H9 (cell line): ENCODE measurements around the gene FCER1G. TPM values are rescaled to one million over a fixed set of nuclear protein-coding genes. Genes with fewer than 3 reads are reported as not detected.
"Not testable (repeated sequence)": the region's sequence is repeated elsewhere in the genome, so short reads cannot be mapped to it uniquely, and the experiment has no call there.

ENCODE experiments used
- DNase-seq: peaks from one replicate; pipeline ENCODE4 v3.0.0-alpha.2; 2017
- H2AFZ ChIP-seq: one replicate; pipeline ENCODE4 v1.6.1; 2013; ENCODE audit warnings: mild to moderate bottlenecking, low read length, control low read depth, moderate library complexity
- H2AK5ac ChIP-seq: 2 replicates; pipeline ENCODE4 v1.6.1; 2013; ENCODE audit warnings: low read length, control low read depth, mixed read lengths; ENCODE audit not compliant: insufficient read length
- H2BK120ac ChIP-seq: one replicate; pipeline ENCODE4 v1.6.1; 2013; ENCODE audit warnings: low read depth, mild to moderate bottlenecking, low read length, control low read depth, inconsistent platforms; ENCODE audit not compliant: poor library complexity, severe bottlenecking
- H2BK12ac ChIP-seq: 2 replicates; pipeline ENCODE4 v1.6.1; 2013; ENCODE audit warnings: low read length, control low read depth, mixed read lengths, low read depth; ENCODE audit not compliant: insufficient read length
- H2BK15ac ChIP-seq: 2 replicates; pipeline ENCODE4 v1.6.1; 2013; ENCODE audit warnings: low read depth, low read length, control low read depth
- H2BK20ac ChIP-seq: one replicate; pipeline ENCODE4 v1.6.1; 2013; ENCODE audit warnings: low read depth, mild to moderate bottlenecking, low read length, control low read depth, inconsistent platforms; ENCODE audit not compliant: poor library complexity, severe bottlenecking
- H2BK5ac ChIP-seq: 2 replicates; pipeline ENCODE4 v1.6.1; 2013; ENCODE audit warnings: low read length, control low read depth, mixed read lengths; ENCODE audit not compliant: insufficient read length
- H3K14ac ChIP-seq: 2 replicates; pipeline ENCODE4 v1.6.1; 2013; ENCODE audit warnings: low read length, control low read depth; ENCODE audit not compliant: insufficient read depth
- H3K18ac ChIP-seq: 2 replicates; pipeline ENCODE4 v1.6.1; 2013; ENCODE audit warnings: low read depth, mild to moderate bottlenecking, mixed read lengths, low read length, control low read depth; ENCODE audit not compliant: insufficient read length
- H3K23ac ChIP-seq: 2 replicates; pipeline ENCODE4 v1.6.1; 2013; ENCODE audit warnings: low read length, control low read depth, mixed read lengths, low read depth; ENCODE audit not compliant: insufficient read length
- H3K23me2 ChIP-seq: 2 replicates; pipeline ENCODE4 v1.6.1; 2013; ENCODE audit warnings: low read depth, mild to moderate bottlenecking, mixed read lengths, low read length, control low read depth; ENCODE audit not compliant: insufficient read length, poor library complexity, severe bottlenecking
- H3K27ac ChIP-seq: 2 replicates; pipeline ENCODE4 v1.5.1; 2013; ENCODE audit warnings: low read length, control low read depth, mixed read lengths, low read depth; ENCODE audit not compliant: insufficient read length
- H3K27me3 ChIP-seq: 2 replicates; pipeline ENCODE4 v1.6.1; 2013; ENCODE audit warnings: low read length, control low read depth, inconsistent platforms; ENCODE audit not compliant: insufficient read depth
- H3K4ac ChIP-seq: 2 replicates; pipeline ENCODE4 v1.6.1; 2013; ENCODE audit warnings: low read depth, mild to moderate bottlenecking, control low read depth, inconsistent platforms, low read length, moderate library complexity
- H3K4me1 ChIP-seq: 2 replicates; pipeline ENCODE4 v1.6.1; 2013; ENCODE audit warnings: low read length, control low read depth, inconsistent platforms; ENCODE audit not compliant: insufficient read depth
- H3K4me2 ChIP-seq: 2 replicates; pipeline ENCODE4 v1.6.1; 2013; ENCODE audit warnings: low read length, control low read depth, mixed read lengths; ENCODE audit not compliant: insufficient read length, insufficient read depth
- H3K56ac ChIP-seq: 2 replicates; pipeline ENCODE4 v1.6.1; 2013; ENCODE audit warnings: low read depth, mild to moderate bottlenecking, mixed read lengths, low read length, control low read depth; ENCODE audit not compliant: insufficient read length
- H3K79me1 ChIP-seq: 2 replicates; pipeline ENCODE4 v1.6.1; 2013; ENCODE audit warnings: low read depth, mild to moderate bottlenecking, moderate library complexity, low read length, control low read depth, inconsistent platforms; ENCODE audit not compliant: insufficient read depth, poor library complexity, severe bottlenecking
- H3K79me2 ChIP-seq: 2 replicates; pipeline ENCODE4 v1.6.1; 2013; ENCODE audit warnings: low read length, control low read depth, inconsistent platforms; ENCODE audit not compliant: insufficient read depth
- H3K9ac ChIP-seq: 2 replicates; pipeline ENCODE4 v1.6.1; 2013; ENCODE audit warnings: low read length, control low read depth, mixed read lengths; ENCODE audit not compliant: insufficient read length; ENCODE audit errors: extremely low read depth
- H3K9me3 ChIP-seq: one replicate; pipeline ENCODE4 v1.6.1; 2013; ENCODE audit warnings: low read depth, low read length, inconsistent platforms; ENCODE audit not compliant: control insufficient read depth
- H3T11ph ChIP-seq: one replicate; pipeline ENCODE4 v1.6.1; 2013; ENCODE audit warnings: mild to moderate bottlenecking, low read length, control low read depth, inconsistent platforms
- H4K20me1 ChIP-seq: one replicate; pipeline ENCODE4 v1.6.1; 2013; ENCODE audit not compliant: control insufficient read depth, insufficient read length, insufficient read depth
- H4K5ac ChIP-seq: 2 replicates; pipeline ENCODE4 v1.6.1; 2013; ENCODE audit warnings: low read depth, mild to moderate bottlenecking, mixed read lengths, low read length, control low read depth; ENCODE audit not compliant: insufficient read length
- H4K8ac ChIP-seq: replicated peaks from 2 replicates; pipeline ENCODE4 v1.6.1; 2013; ENCODE audit warnings: low read length, control low read depth, mixed read lengths, low read depth; ENCODE audit not compliant: insufficient read length
- H4K91ac ChIP-seq: 2 replicates; pipeline ENCODE4 v1.6.1; 2013; ENCODE audit warnings: low read depth, mild to moderate bottlenecking, moderate library complexity, mixed read lengths, low read length, control low read depth; ENCODE audit not compliant: insufficient read length
- H3K27ac Mint-ChIP-seq, 3 experiments: 2 replicates in 2 of 3; 3 replicates in 1 of 3; pipeline ENCODE4 v1.8.0; 2020 to 2021; ENCODE audit warnings: mixed read lengths in 3 of 3, mild to moderate bottlenecking in 1 of 3, moderate library complexity in 1 of 3
- H3K27me3 Mint-ChIP-seq: 2 replicates; pipeline ENCODE4 v1.8.0; 2021; ENCODE audit warnings: low read depth, mild to moderate bottlenecking, moderate library complexity, mixed read lengths
- H3K36me3 Mint-ChIP-seq, 3 experiments: 2 replicates in 2 of 3; 3 replicates in 1 of 3; pipeline ENCODE4 v1.8.0; 2020 to 2021; ENCODE audit warnings: low read depth in 3 of 3, mixed read lengths in 3 of 3; ENCODE audit not compliant: insufficient read depth in 1 of 3
- H3K4me1 Mint-ChIP-seq, 2 experiments: 2 replicates each; pipeline ENCODE4 v1.8.0; 2020; ENCODE audit warnings: mixed read lengths in 2 of 2
- H3K4me3 Mint-ChIP-seq, 2 experiments: 2 replicates in 1 of 2; 3 replicates in 1 of 2; pipeline ENCODE4 v1.8.0; 2020 to 2021; ENCODE audit warnings: mild to moderate bottlenecking in 2 of 2, mixed read lengths in 2 of 2, moderate library complexity in 1 of 2
- H3K9me3 Mint-ChIP-seq, 2 experiments: 2 replicates in 1 of 2; 3 replicates in 1 of 2; pipeline ENCODE4 v1.8.0; 2020; ENCODE audit warnings: mild to moderate bottlenecking in 2 of 2, mixed read lengths in 2 of 2, moderate library complexity in 1 of 2
- WGBS: extraction: QIAGEN DNeasy Blood & Tissue Kit; methylation state at CpG from one replicate; pipeline ENCODE4 v1.1.7; 2013; ENCODE audit warnings: missing lambda C conversion rate, low lambda C conversion rate, mixed read lengths; ENCODE audit not compliant: insufficient read length; ENCODE audit errors: extremely low coverage; 5-methylcytosine and 5-hydroxymethylcytosine counted together
- total RNA-seq: library from RNA; stranded (reverse); gene quantifications from 2 replicates; pipeline ENCODE4 v1.2.1, GENCODE V29; 2021
- TF ChIP-seq, protein P1 (sequence below): fragments of 200-600 bp; sonication (generic); conservative IDR thresholded peaks from 3 replicates; pipeline ENCODE4 v1.8.0; 2021; ENCODE audit warnings: antibody characterized with exemption, mild to moderate bottlenecking

The FCER1G gene
- total RNA-seq, 1 experiment from 2014 or later, result 0.90 TPM

DNA sequence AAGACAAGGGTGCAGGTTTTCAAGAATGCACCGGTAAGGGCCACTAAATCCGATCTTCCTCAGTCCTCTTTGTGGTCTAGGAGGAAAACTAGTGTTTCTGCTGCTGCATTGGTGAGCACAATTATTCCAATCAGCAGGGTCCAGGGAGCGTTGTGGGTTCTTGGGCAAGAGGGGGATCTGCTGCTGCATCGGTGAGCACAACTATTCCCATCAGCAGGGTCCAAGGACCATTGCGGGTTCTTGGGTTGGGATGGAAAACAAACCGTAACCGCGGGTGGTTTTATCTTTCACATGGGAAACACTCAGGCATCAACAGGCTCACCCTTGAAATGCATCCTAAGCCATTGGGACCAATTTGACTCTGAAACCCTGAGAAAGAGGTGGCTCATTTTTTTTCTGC lies 36.5 kb downstream of the FCER1G start:
- H3K27ac Mint-ChIP-seq, result no peak overlapping the region
- Histone ChIP-seq H3K9ac (no peak overlapping the region), H3K9me3 (peaks cover under 1% of the 10 kb centered on the region), H2BK120ac (no peak overlapping the region), H2BK15ac (no peak overlapping the region), H2BK20ac (no peak overlapping the region), H4K91ac (no peak overlapping the region), H2BK12ac (no peak overlapping the region), H3K4me2 (no peak overlapping the region), H3K79me1 (no peaks in the 10 kb centered on the region), H2AK5ac (no peak overlapping the region), H3K14ac (no peak overlapping the region), H3K4ac (no peak overlapping the region), H3K4me1 (no peaks in the 10 kb centered on the region), H4K5ac (no peak overlapping the region), H3K27me3 (no peaks in the 10 kb centered on the region), H2AFZ (no peak overlapping the region), H4K8ac (no peak overlapping the region), H3K56ac (no peak overlapping the region), H3K23me2 (no peaks in the 10 kb centered on the region), H3K18ac (no peak overlapping the region), H3T11ph (no peak overlapping the region), H4K20me1 (no peaks in the 10 kb centered on the region), H3K23ac (no peak overlapping the region), H3K79me2 (no peaks in the 10 kb centered on the region), H3K27ac (no peak overlapping the region), H2BK5ac (no peak overlapping the region)
- peaks cover 21% of the 10 kb centered on the region for H3K27me3 Mint-ChIP-seq
- peaks cover 0 to 5% (median 4%) of the 10 kb centered on the region in 3 experiments; a peak in 3 of 7 replicates for H3K36me3 Mint-ChIP-seq
- TF ChIP-seq, protein P1, sequence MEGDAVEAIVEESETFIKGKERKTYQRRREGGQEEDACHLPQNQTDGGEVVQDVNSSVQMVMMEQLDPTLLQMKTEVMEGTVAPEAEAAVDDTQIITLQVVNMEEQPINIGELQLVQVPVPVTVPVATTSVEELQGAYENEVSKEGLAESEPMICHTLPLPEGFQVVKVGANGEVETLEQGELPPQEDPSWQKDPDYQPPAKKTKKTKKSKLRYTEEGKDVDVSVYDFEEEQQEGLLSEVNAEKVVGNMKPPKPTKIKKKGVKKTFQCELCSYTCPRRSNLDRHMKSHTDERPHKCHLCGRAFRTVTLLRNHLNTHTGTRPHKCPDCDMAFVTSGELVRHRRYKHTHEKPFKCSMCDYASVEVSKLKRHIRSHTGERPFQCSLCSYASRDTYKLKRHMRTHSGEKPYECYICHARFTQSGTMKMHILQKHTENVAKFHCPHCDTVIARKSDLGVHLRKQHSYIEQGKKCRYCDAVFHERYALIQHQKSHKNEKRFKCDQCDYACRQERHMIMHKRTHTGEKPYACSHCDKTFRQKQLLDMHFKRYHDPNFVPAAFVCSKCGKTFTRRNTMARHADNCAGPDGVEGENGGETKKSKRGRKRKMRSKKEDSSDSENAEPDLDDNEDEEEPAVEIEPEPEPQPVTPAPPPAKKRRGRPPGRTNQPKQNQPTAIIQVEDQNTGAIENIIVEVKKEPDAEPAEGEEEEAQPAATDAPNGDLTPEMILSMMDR, result no peak
- no CpG with 5 or more reads among the region's 8 CpGs for WGBS
- peaks cover 0 to 5% of the 10 kb centered on the region in 2 experiments; a peak in 3 of 4 replicates for H3K4me1 Mint-ChIP-seq
- peaks cover 11 to 13% of the 10 kb centered on the region in 2 experiments for H3K9me3 Mint-ChIP-seq
- H3K4me3 Mint-ChIP-seq, result no peak overlapping the region
- no peak for DNase-seq

GRCh38 chr1:161255302-161255701 lies 40.2 kb downstream of the FCER1G start:
- not testable (repeated sequence) for H2BK15ac ChIP-seq, H3K79me1 ChIP-seq, H3K14ac ChIP-seq, H3K9ac ChIP-seq, H3K27ac Mint-ChIP-seq, H3K56ac ChIP-seq, H2AFZ ChIP-seq, H2BK120ac ChIP-seq, H4K91ac ChIP-seq, H2AK5ac ChIP-seq, H3K4ac ChIP-seq, H3K79me2 ChIP-seq, H3K23ac ChIP-seq, H3K9me3 ChIP-seq, H2BK20ac ChIP-seq, H4K8ac ChIP-seq, H3K4me1 ChIP-seq, H2BK12ac ChIP-seq, H4K20me1 ChIP-seq, H4K5ac ChIP-seq, H2BK5ac ChIP-seq, H3K18ac ChIP-seq, H3K27ac ChIP-seq, H3K4me3 Mint-ChIP-seq, H3K4me2 ChIP-seq, H3T11ph ChIP-seq, DNase-seq
- Histone ChIP-seq H3K27me3 (peaks cover 12% of the 10 kb centered on the region; the same call in 1 of the 2 replicates), H3K23me2 (peaks cover 11% of the 10 kb centered on the region)
- H3K36me3 Mint-ChIP-seq, result peaks cover 13 to 20% (median 14%) of the 10 kb centered on the region in 3 experiments
- H3K4me1 Mint-ChIP-seq, result peaks cover 9 to 16% of the 10 kb centered on the region in 2 experiments
- peaks cover 27 to 28% of the 10 kb centered on the region in 2 experiments for H3K9me3 Mint-ChIP-seq
- peaks cover 56% of the 10 kb centered on the region for H3K27me3 Mint-ChIP-seq
- WGBS, result no CpG with 5 or more reads among the region's 5 CpGs
